Measurements from ENCODE around the gene NPL.

GRCh38 chr1:182835806-182836205 lies 46.2 kb downstream of the NPL start:
- no peak for TF ChIP-seq POLR2A (IDR thresholded peaks at IDR 0.05)
- TF ChIP-seq CTCF (IDR thresholded peaks at IDR 0.05), result no peak
- no peak for TF ChIP-seq POLR2AphosphoS5 (IDR thresholded peaks at IDR 0.05)
- no peak for TF ChIP-seq EP300 (IDR thresholded peaks at IDR 0.05)
